H1 (cell line): ENCODE measurements around the gene RBM8A. TPM values are rescaled to one million over a fixed set of nuclear protein-coding genes. Genes with fewer than 3 reads are reported as not detected.
A peak's percentile ranks its signal among the peaks of the same experiment; 100 is the strongest.

ENCODE experiments used
- BACH1 ChIP-seq: IDR thresholded peaks from 2 replicates; pipeline ENCODE4 v1.6.1; 2012; ENCODE audit warnings: low read length, improper control_type of control experiment
- CBX5 ChIP-seq: fragments of 300-800, 300-1000 bp; sonication (generic); IDR thresholded peaks from 2 replicates; pipeline ENCODE4 v1.7.1; 2016; ENCODE audit warnings: antibody characterized with exemption, low read length, low read depth
- CBX8 ChIP-seq: fragments of 300-800, 300-1000 bp; sonication (generic); IDR thresholded peaks from 2 replicates; pipeline ENCODE4 v1.7.1; 2016; ENCODE audit warnings: low read depth, low read length, borderline replicate concordance
- CEBPB ChIP-seq: IDR thresholded peaks from 2 replicates; pipeline ENCODE4 v1.6.1; 2012; ENCODE audit warnings: low read depth, low read length
- CHD2 ChIP-seq: IDR thresholded peaks from 2 replicates; pipeline ENCODE4 v1.6.1; 2012; ENCODE audit warnings: low read length, improper control_type of control experiment
- CTBP2 ChIP-seq: IDR thresholded peaks from 2 replicates; pipeline ENCODE4 v1.7.0; 2011; ENCODE audit warnings: borderline replicate concordance, mild to moderate bottlenecking, moderate library complexity, mixed read lengths, low read length; ENCODE audit not compliant: insufficient read depth, insufficient read length
- EGR1 ChIP-seq: IDR thresholded peaks from 2 replicates; pipeline ENCODE4 v1.6.1; 2011; ENCODE audit warnings: low read depth, low read length, borderline replicate concordance
- EZH2 ChIP-seq: fragments of 200-600 bp; sonication (generic); IDR thresholded peaks from 2 replicates; pipeline ENCODE4 v1.7.1; 2012; ENCODE audit warnings: low read depth, mild to moderate bottlenecking, moderate library complexity, low read length, inconsistent platforms; ENCODE audit not compliant: severe bottlenecking
- FOSL1 ChIP-seq: IDR thresholded peaks from 2 replicates; pipeline ENCODE4 v1.6.1; 2011; ENCODE audit warnings: mild to moderate bottlenecking, low read depth, low read length, moderate library complexity; ENCODE audit not compliant: insufficient read depth
- KDM1A ChIP-seq: fragments of 200-600, 300-600 bp; sonication (generic); IDR thresholded peaks from 2 replicates; pipeline ENCODE4 v1.7.1; 2016; ENCODE audit warnings: mild to moderate bottlenecking, low read length, borderline replicate concordance
- KDM5A ChIP-seq: fragments of 200-600 bp; IDR thresholded peaks from 2 replicates; pipeline ENCODE4 v1.7.1; 2012; ENCODE audit warnings: mild to moderate bottlenecking, low read length, inconsistent platforms, mixed read lengths
- MAFK ChIP-seq: IDR thresholded peaks from 2 replicates; pipeline ENCODE4 v1.6.1; 2012; ENCODE audit warnings: low read depth, mild to moderate bottlenecking, improper control_type of control experiment, low read length
- MAX ChIP-seq: IDR thresholded peaks from 2 replicates; pipeline ENCODE4 v1.6.1; 2012; ENCODE audit warnings: inconsistent platforms
- PHF8 ChIP-seq: fragments of 200-600 bp; sonication (generic); conservative IDR thresholded peaks from 2 replicates; pipeline ENCODE4 v1.7.1; 2012; ENCODE audit warnings: low read depth, mild to moderate bottlenecking, inconsistent platforms, low read length, moderate library complexity
- RFX5 ChIP-seq: IDR thresholded peaks from 2 replicates; pipeline ENCODE4 v1.6.1; 2011; ENCODE audit warnings: low read depth, low read length, improper control_type of control experiment, borderline replicate concordance
- RNF2 ChIP-seq: fragments of 200-900, 300-1000 bp; sonication (generic); IDR thresholded peaks from 2 replicates; pipeline ENCODE4 v1.7.1; 2016; ENCODE audit warnings: borderline replicate concordance, low read depth, mild to moderate bottlenecking, antibody characterized with exemption, low read length; ENCODE audit not compliant: poor library complexity, severe bottlenecking; ENCODE audit errors: missing control alignments
- SAP30 ChIP-seq: fragments of 300-600 bp; sonication (generic); IDR thresholded peaks from 2 replicates; pipeline ENCODE4 v1.7.1; 2012; ENCODE audit warnings: low read length, moderate library complexity, mild to moderate bottlenecking, inconsistent platforms; ENCODE audit not compliant: insufficient read depth, insufficient replicate concordance
- SP2 ChIP-seq: IDR thresholded peaks from 2 replicates; pipeline ENCODE4 v1.6.1; 2012; ENCODE audit warnings: mild to moderate bottlenecking, low read length, inconsistent platforms
- SRF ChIP-seq: IDR thresholded peaks from 2 replicates; pipeline ENCODE4 v1.6.1; 2011; ENCODE audit warnings: mild to moderate bottlenecking, low read depth, low read length, moderate library complexity
- TAF1 ChIP-seq: IDR thresholded peaks from 2 replicates; pipeline ENCODE4 v1.6.1; 2011; ENCODE audit warnings: mild to moderate bottlenecking, low read depth, low read length
- TBP ChIP-seq: IDR thresholded peaks from 2 replicates; pipeline ENCODE4 v1.6.1; 2011; ENCODE audit warnings: low read depth, low read length, improper control_type of control experiment
- TEAD4 ChIP-seq: IDR thresholded peaks from 2 replicates; pipeline ENCODE4 v1.6.1; 2012; ENCODE audit warnings: low read depth, low read length, inconsistent platforms, mixed read lengths
- USF2 ChIP-seq: IDR thresholded peaks from 2 replicates; pipeline ENCODE4 v1.6.1; 2011; ENCODE audit warnings: low read length, improper control_type of control experiment
- polyA plus RNA-seq, 7 experiments: library from polyadenylated mRNA; depleted of rRNA in 3 of 7; stranded (reverse) in 5 of 7; unstranded in 2 of 7; fragments of >200 nt in 5 of 7; fragments of 200-250 nt in 2 of 7; gene quantifications; 1 replicate in 5 of 7; 2 replicates in 1 of 7; 4 replicates in 1 of 7; pipeline versions ENCODE4 v1.2.1 to v1.2.3, GENCODE V29; 2011 to 2013; ENCODE audit warnings: missing spikeins in 2 of 7, mixed read lengths in 2 of 7
- total RNA-seq: library from RNA; stranded (reverse); fragmentation: NEBNext Ultra II Directional; extraction: Animal tissue kit (Norgen Biotek cat#: 25700); gene quantifications from 2 replicates; pipeline ENCODE4 v1.2.1, GENCODE V29; 2021

The RBM8A gene
- total and polyA plus RNA-seq, 2 of the 8 experiments (the other 6 are each of a cell fraction or from before 2014, with no cell fraction given) = 125 to 216 TPM

- no peak for TF ChIP-seq TEAD4
- no peak for TF ChIP-seq CBX8
- TF ChIP-seq KDM1A = peak; percentile 95
- no peak for TF ChIP-seq CEBPB
- 0 out of 2 replicates have a peak, but pooled peaks have one; percentile 25 for TF ChIP-seq MAX
- no peak for TF ChIP-seq TBP
- no peak for TF ChIP-seq RNF2
- TF ChIP-seq MAFK = no peak
- TF ChIP-seq CTBP2 = peak; percentile 39
- TF ChIP-seq SP2 = peak; percentile 29; the same call in 1 of the 2 replicates
- no peak for TF ChIP-seq RFX5
- no peak for TF ChIP-seq CBX5
- no peak for TF ChIP-seq KDM5A
- no peak for TF ChIP-seq PHF8
- no peak for TF ChIP-seq EZH2
- TF ChIP-seq EGR1 = no peak
- TF ChIP-seq USF2 = no peak
- no peak for TF ChIP-seq SAP30
- TF ChIP-seq TAF1 = no peak
- TF ChIP-seq FOSL1 = no peak
- no peak for TF ChIP-seq BACH1
- peak; percentile 51; the same call in 1 of the 2 replicates for TF ChIP-seq CHD2
- no peak for TF ChIP-seq SRF
Measured at GRCh38 chr1:145957443-145958319, 30.4 kb upstream of the RBM8A start, which contains the start of gene LIX1L (continued).
